ENCODE measurements around the gene CLIC6.

The CLIC6 gene

GRCh38 chr21:34728479-34728878, 59.7 kb downstream of the CLIC6 start:
- DNase-seq, result no peak

GRCh38 chr21:34730194-34730593, 61.4 kb downstream of the CLIC6 start:
- DNase-seq, result no peak

DNA sequence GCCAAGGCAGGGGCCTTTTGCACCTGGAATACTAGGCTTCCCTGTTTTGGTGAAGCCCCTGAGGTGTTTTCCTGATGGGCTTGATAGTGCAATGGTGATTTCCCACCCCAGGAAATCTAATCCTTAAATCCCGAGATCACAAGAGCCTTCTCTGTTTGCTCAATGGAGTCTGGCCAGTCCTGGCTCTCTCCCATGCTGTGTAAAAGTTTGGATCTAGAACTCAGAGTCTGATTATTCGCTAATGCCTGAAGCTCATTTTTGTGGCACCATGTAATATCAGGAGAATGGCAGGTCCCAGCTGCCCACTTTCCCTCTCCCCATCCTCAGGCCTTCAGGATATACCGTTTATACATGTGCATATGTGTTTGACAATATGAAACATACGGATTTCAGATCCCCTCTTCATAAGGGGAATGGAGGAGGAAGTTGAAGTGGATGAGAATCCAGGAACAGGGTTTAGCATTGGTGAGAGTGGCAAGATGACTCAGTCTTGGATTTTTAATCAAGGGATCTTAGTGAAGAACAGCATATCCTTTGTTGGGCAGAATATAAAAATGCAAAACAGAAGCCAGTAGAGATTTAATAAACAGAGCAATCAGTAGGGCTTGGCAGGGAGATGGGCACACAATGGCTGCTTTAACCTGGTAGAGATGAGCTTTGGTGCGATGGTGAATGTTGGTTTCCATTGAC, 62.1 kb downstream of the CLIC6 start:
- no peak for DNase-seq

DNA sequence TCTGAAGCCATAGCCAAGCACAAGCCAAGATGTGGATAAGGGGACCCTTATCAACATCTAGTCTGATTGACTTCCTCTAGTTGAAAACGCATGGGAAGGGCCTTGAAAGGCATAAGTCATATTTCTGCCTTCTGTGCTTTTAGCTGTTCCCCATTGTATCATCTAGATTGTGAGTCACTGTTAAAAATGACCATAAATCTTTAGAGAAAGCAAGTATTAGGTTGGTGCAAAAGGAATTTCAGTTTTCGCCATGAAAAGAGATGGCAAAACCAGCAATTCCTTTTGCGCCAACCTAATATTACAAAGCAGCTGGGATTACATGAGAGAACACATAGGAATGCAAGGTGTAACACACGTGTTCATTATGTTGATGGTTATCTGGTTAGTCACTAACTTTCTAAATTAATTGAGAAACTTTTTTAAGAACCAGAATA, 63.6 kb downstream of the CLIC6 start:
- DNase-seq, result no peak

GRCh38 chr21:34733852-34734251, 65.1 kb downstream of the CLIC6 start:
- no peak for DNase-seq

DNA sequence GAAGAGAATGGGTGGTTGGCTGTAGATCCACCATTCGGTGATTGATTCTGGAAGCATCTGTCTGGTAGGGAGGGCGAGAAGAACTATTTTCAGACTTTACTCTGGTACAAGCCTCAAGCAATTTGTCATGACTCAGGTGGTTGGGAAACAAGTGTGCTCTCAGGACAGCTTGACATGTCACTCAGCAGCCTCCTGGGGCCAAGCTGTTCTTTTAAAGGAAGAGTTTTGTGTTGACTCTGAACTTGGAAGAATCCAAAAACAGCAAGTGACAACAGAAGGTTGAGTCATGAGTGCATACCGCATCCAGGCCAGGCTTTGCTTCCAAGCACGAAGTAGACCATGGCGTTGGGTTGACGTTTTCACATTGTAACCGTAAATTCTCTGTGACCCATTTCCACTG, 65.9 kb downstream of the CLIC6 start:
- no peak for DNase-seq

GRCh38 chr21:34736116-34736874, 67.5 kb downstream of the CLIC6 start:
- no peak for DNase-seq

DNA sequence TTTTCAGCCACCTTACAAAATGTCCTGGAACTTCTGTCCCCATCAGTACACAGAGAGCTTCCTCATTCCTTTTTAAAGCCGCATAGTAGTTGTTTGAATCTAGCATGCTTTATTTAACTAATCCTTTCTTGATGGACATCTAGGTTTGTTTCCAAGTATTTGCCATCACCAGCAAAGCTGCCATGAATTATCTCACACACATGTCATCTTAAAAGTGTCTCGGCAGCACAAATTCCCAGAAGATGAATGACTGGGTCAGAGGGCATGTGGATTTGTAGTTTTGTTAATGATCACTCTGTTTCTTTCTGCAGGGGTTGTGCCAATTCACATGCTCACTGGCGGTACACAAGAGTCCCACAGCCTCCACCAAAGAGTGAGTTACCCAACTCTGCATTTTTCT, 68.3 kb downstream of the CLIC6 start:
- DNase-seq, result no peak

DNA sequence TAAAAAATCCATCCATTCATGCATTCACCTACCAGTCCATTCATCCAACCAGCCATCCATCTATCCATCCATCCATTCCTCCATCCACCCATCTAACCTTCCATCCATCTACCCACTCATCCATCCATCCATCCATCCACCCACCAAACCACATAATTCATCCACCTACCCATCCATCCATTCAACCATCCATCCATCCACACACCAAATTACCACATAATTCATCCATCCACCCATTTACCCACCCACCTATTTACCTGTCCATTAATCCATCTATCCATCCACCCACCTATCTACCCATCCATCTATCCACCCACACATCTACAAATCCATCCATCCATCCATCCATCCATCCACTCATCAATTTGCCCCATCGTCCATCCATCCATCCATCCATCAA, 71.4 kb downstream of the CLIC6 start:
- DNase-seq, result no peak

DNA sequence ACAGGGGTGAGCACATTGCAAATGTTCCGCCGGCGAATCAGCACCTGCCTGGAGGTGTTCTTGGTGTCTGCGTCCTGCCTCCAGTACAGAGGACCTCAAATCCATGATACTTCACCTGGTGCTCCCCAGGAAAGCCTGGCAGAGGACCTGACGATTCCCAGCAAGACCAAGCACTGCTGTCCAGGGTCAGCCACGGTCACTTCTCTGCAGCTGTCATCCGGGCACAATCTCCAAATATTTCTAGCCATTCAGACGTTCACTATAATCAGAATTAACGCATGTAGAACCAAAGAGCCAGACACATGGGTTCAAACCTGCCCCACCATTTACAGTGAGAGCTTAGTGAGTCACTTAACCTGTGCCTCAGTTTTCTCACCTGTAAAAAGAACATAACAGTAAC, 74.5 kb downstream of the CLIC6 start:
- no peak for DNase-seq

DNA sequence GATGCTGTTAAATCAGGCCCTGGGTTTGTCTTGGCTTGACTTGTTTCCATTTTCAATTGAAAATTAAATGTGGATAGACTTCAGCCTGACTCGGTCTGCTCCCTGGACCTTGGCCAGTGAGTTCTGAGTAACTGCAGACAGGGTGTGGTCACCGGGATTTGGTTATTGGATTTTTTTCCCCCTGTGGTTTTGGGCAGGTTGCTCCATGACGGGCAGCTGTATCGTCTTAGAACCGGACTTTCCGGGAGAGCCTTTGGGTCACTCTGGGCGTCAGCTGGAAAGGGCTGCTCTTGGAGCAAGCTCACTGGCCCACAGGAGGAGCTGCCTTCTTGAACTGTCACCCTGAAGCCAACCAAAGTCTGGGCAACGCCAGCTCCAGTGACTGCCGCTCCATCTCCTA, 75.0 kb downstream of the CLIC6 start:
- no peak for DNase-seq

GRCh38 chr21:34744801-34745200, 76.0 kb downstream of the CLIC6 start:
- DNase-seq, result no peak

DNA sequence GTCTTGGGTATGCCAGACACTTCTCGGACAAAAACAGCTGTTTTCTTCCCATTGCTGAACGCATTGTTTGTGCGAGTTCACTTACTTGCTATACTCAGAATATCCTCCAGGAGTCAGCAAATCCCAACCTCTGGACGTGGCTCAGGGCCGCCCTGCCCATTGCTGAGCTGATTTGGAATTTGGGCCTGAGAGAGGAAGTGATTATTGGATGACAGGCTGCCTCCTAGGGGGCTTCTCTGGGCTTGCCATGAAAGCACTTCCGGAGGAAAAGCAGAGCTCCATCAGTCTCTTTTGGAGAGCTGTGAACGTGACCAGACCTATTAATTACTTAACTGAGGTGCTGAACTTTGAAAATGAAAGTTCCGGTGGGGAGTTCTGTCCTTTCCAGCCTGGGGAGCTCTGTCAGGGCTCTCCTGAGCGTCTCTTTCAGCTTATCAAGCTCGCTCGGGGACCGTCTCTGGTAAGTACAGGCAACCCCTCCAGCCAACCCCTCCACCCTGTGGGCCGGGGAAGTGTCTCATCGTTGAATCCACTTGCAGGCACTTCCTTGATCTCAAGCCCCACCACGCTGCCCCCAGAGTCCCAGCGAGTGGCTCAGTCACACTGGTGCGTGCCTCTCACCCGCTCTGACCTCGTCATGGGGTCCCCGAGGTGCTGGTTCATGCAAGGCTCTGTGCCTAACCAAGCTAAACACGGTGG, 76.9 kb downstream of the CLIC6 start:
- DNase-seq, result peak; percentile 15 to 64 (median 24)

- no peak for DNase-seq
These were observed 80.1 kb downstream of the CLIC6 start for GRCh38 chr21:34748862-34749261.

DNA sequence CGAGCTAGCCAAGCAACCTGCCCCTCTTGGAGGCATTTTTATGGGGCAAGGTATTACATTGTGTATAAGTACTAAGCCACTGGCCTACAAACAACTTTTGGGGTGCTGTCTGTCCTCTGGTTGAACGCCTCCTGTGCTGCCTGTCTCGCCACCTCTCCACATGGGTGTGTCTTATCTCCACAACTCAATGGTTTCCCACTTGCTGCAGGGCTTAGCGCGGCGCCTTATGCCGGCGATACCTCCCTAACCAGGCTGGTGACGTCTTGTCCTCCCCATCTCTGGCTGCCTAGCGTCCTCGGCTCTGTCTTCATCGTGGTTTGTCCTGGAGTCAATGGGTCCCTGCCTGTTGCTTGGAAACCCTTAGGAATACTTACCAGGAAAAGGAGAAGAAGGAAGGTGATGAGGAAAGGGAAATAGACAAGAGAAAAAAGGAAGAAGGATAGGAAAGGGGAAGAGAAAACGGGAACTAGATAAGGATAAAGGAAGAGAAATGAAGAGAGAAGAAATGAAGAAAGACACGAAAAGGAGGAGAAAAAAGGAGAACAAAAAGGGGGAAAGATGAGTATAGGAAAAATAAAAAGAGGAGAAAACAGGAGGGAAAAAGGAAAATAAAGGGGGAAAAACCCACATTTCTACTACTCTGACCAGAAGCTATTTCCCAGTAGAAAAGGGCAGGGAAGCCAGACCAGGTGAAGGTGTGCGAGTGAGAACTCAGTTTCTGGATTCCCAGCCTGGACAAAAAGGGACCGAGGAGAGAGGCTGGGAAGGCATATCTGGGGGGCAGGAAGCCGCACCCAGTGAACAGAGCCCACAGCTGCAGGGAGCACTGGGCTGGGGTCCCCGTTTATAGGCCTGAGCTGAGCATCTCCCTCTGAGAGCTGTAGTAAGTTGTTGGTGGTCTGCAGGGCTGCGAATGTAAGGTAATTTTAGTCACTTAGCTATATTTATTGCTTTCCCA, 86.2 kb downstream of the CLIC6 start:
- no peak for DNase-seq

DNA sequence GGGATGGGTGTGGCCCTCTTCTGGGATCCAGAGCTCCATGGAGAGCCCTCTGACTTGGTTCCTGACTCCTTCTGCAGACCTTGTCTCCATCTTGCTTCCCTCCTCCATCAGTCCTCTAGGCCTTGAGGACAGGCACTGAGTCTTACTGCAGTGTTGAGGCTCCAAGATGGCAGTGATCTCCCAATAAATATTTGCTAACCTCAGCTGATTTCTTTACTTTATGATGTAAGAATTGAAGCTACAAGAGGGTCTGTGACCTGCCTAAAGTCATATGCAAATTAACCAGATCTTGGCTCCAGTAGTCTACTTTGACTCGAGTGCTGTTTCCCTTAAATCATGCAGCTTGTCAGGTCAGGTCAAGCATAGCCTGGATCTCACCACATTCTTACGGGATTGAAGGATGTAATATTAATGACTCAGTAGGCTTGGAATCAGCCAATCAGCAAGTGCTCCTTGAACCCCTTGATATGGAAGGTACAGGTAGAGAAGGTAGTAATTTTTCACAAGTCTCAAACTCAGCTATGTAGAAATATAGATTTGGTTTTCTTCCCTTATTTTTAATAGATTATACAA, 93.0 kb downstream of the CLIC6 start:
- no peak for DNase-seq

- no peak for DNase-seq
These were observed 94.0 kb downstream of the CLIC6 start for GRCh38 chr21:34762786-34763185.

DNA sequence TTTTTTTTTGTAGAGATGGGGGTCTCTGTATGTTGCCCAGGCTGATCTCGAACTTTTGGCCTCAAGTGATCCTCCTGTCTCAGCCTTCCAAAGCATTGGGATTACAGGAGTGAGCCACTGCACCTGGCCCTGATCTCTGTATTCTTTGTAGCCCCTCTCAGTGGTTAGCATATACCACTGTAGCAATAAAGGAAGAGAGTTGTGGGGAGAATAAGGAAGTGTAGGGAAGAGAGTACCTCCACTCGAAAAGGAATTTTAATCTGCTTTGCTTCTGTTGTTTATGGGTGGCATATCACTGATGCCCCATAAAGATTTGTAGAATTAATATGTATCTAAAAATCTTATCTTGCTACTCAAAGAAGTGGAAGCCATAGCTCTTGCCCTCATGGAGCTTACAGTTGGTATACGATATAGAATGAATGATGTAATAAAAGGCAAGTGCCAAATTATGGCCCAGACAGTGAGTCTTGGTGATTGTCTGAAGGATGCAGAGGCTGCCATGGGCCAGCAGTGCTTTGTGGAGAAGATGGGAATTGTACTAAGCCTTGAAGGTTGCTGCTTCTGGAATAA, 96.0 kb downstream of the CLIC6 start:
- DNase-seq, result no peak

DNA sequence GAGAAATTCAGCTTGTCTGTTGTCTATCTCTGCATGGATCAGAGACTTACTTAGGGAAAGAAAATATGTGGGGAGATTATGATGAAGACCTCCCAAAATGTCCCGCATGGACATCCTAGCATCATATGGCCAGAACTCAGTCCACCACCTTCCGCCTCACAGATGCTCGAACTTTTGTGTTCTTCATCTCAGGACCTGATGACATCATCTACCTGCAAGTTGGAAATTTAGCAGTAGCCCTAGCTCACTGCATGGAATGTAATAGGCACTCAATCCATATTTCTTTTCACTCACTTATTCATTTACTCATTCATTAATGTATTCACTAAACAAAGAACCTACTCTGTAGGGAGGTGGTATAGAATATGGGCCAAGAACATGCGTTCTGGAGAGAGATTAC, 96.8 kb downstream of the CLIC6 start:
- DNase-seq, result no peak

DNA sequence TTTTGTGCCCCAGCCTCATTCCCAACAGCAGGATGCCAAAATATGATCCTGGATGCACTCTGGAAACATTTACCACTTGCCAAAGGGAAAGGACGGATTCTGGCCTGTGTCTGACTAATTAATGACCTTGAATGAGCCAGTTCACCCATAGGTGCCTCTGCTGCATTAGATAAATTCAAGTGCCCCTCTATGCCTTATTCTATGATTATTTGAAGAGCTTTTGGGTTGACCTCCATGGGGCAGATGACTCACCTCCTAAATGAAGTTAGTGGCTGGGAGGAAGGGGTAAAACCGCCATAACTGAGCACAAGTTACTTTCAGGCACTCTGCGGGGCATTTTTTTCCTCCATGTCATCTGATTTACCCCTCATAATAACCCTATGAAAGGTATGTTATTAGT, 98.1 kb downstream of the CLIC6 start:
- no peak for DNase-seq

All from stimulated activated naive CD4-positive, alpha-beta T cell (primary cell).